K562 (cell line): ENCODE measurements around the gene H3-3A. TPM values are rescaled to one million over a fixed set of nuclear protein-coding genes. Genes with fewer than 3 reads are reported as not detected.

Experiments
- BDP1 ChIP-seq: IDR thresholded peaks from 3 replicates; pipeline ENCODE4 v1.6.1; 2011; ENCODE audit not compliant: insufficient read length, insufficient read depth
- CCAR2 ChIP-seq: fragments of 200-400 bp; formaldehyde crosslinking; IDR thresholded peaks from 2 replicates; pipeline ENCODE4 v1.6.1; 2017; ENCODE audit warnings: mild to moderate bottlenecking, low read depth, low read length
- CREB1 ChIP-seq, 2 experiments: sonication (generic) in 1 of 2; formaldehyde crosslinking in 1 of 2; IDR thresholded peaks; 2 replicates each; pipeline versions ENCODE4 v1.6.1 to v1.8.0; 2012 to 2022; ENCODE audit warnings: inconsistent platforms in 1 of 2, mild to moderate bottlenecking in 1 of 2, missing genetic modification reagents in 1 of 2, moderate library complexity in 1 of 2
- DIDO1 ChIP-seq: fragments of 450-650 bp; IDR thresholded peaks from 2 replicates; pipeline ENCODE4 v1.6.1; 2016; ENCODE audit warnings: low read depth, missing biosample characterization, missing genetic modification characterization
- FOXP1 ChIP-seq: sonication (generic); formaldehyde crosslinking; IDR thresholded peaks from 2 replicates; pipeline ENCODE4 v1.8.0; 2022; ENCODE audit warnings: mild to moderate bottlenecking, missing genetic modification reagents
- GTF2F1 ChIP-seq: IDR thresholded peaks from 2 replicates; pipeline ENCODE4 v1.6.1; 2011; ENCODE audit warnings: low read depth, low read length, improper control_type of control experiment
- HINFP ChIP-seq: fragments of 450-650 bp; conservative IDR thresholded peaks from 2 replicates; pipeline ENCODE4 v1.6.1; 2016; ENCODE audit warnings: missing genetic modification characterization, low read depth, mild to moderate bottlenecking, control low read depth, missing compliant biosample characterization
- MBD1 ChIP-seq: fragments of 250-450 bp; sonication (Bioruptor Pico); IDR thresholded peaks from 2 replicates; pipeline ENCODE4 v1.8.0; 2022; ENCODE audit warnings: inconsistent platforms
- MNT ChIP-seq, 2 experiments: fragments of 450-650 bp; conservative IDR thresholded peaks; 2 replicates each; pipeline ENCODE4 v1.6.1; 2017; ENCODE audit warnings: mild to moderate bottlenecking in 2 of 2, moderate library complexity in 2 of 2
- PHF20 ChIP-seq: fragments of 450-650 bp; IDR thresholded peaks from 2 replicates; pipeline ENCODE4 v1.6.1; 2018; ENCODE audit not compliant: partially characterized antibody
- PYGO2 ChIP-seq: fragments of 450-650 bp; IDR thresholded peaks from 2 replicates; pipeline ENCODE4 v1.6.1; 2016; ENCODE audit warnings: mild to moderate bottlenecking, missing genetic modification characterization, moderate library complexity, missing compliant biosample characterization
- TRIM24 ChIP-seq, 2 experiments: fragments of 450-650 bp; IDR thresholded peaks; 2 replicates each; pipeline ENCODE4 v1.6.1; 2016
- ZNF12 ChIP-seq: sonication (generic); formaldehyde crosslinking; IDR thresholded peaks from 2 replicates; pipeline ENCODE4 v1.4.0; 2020; ENCODE audit warnings: mild to moderate bottlenecking, missing genetic modification reagents
- ZNF639 ChIP-seq, 2 experiments: fragments of 200-800 bp in 1 of 2; sonication (Bioruptor generic) in 1 of 2; sonication (generic) in 1 of 2; formaldehyde crosslinking in 1 of 2; IDR thresholded peaks in 1 of 2; conservative IDR thresholded peaks in 1 of 2; 2 replicates each; pipeline versions ENCODE4 v1.5.0 to v1.6.1; 2016 to 2020; ENCODE audit warnings: missing compliant biosample characterization in 1 of 2, missing genetic modification characterization in 1 of 2, missing genetic modification reagents in 1 of 2
- ZNF695 ChIP-seq: fragments of 450-650 bp; formaldehyde crosslinking; IDR thresholded peaks from 2 replicates; pipeline ENCODE4 v1.4.0; 2020; ENCODE audit warnings: mild to moderate bottlenecking, moderate library complexity
- polyA plus RNA-seq, 8 experiments: library from polyadenylated mRNA; depleted of rRNA in 4 of 8; stranded (reverse) in 5 of 8; unstranded in 3 of 8; fragments of >200 nt; fragmentation: Nextera tagmentation in 2 of 8; fragmentation: Illumina TruSeq in 1 of 8; extraction: Ambion mirVana in 2 of 8; extraction: Trizol in 1 of 8; gene quantifications; 2 replicates each; pipeline versions ENCODE4 v1.2.1 to v1.2.3, GENCODE V29; 2011 to 2014; ENCODE audit warnings: inconsistent platforms in 1 of 8, missing spikeins in 1 of 8
- total RNA-seq, 7 experiments: library from RNA; depleted of rRNA in 6 of 7; stranded (reverse); fragments of >200 nt in 6 of 7; fragmentation: Illumina TruSeq in 2 of 7; extraction: Trizol in 2 of 7; gene quantifications; 2 replicates each; pipeline versions ENCODE4 v1.2.1 to v1.2.3, GENCODE V29; 2011 to 2021; ENCODE audit warnings: low replicate concordance in 1 of 7
- TF ChIP-seq, protein P1 (sequence below), 3 experiments: fragments of 200-800 bp in 1 of 3; fragments of 250-450 bp in 1 of 3; fragments of 450-650 bp in 1 of 3; sonication (Bioruptor Pico) in 1 of 3; sonication (Bioruptor generic) in 1 of 3; formaldehyde crosslinking in 1 of 3; IDR thresholded peaks; 2 replicates each; pipeline versions ENCODE4 v1.6.1 to v1.8.0; 2016 to 2022; ENCODE audit warnings: mild to moderate bottlenecking in 2 of 3, missing genetic modification characterization in 2 of 3, missing compliant biosample characterization in 1 of 3, moderate library complexity in 1 of 3

Gene H3-3A
- total and polyA plus RNA-seq, 9 of the 15 experiments (the other 6 are each of a cell fraction or from before 2014, with no cell fraction given): 426 to 1,083 (median 591) TPM

GRCh38 chr1:226063977-226064815, 1.7 kb downstream of the H3-3A start (continued):
- TF ChIP-seq MNT (conservative IDR thresholded peaks at IDR 0.05) (peak in 1 of 2 experiments; percentile 58; a peak in 3 of 4 replicates), PYGO2 (0 out of 2 replicates have a peak, but pooled peaks have one; percentile 3), MBD1 (CRISPR knock-in tag) (no peak), DIDO1 (tag) (no peak), BDP1 (no peak), HINFP (no peak), FOXP1 (no peak), CCAR2 (no peak), TRIM24 (IDR thresholded peaks at IDR 0.05) (no peak), CREB1 (IDR thresholded peaks at IDR 0.05) (no peak), CREB1 (CRISPR knock-in tag; IDR thresholded peaks at IDR 0.05) (no peak), ZNF639 (CRISPR knock-in tag; conservative IDR thresholded peaks at IDR 0.05 in 1 of 2, IDR thresholded peaks at IDR 0.05 in 1 of 2) (no peak), ZNF12 (CRISPR knock-in tag) (no peak), PHF20 (no peak), GTF2F1 (no peak), ZNF695 (CRISPR knock-in tag) (no peak)
- TF ChIP-seq, protein P1, sequence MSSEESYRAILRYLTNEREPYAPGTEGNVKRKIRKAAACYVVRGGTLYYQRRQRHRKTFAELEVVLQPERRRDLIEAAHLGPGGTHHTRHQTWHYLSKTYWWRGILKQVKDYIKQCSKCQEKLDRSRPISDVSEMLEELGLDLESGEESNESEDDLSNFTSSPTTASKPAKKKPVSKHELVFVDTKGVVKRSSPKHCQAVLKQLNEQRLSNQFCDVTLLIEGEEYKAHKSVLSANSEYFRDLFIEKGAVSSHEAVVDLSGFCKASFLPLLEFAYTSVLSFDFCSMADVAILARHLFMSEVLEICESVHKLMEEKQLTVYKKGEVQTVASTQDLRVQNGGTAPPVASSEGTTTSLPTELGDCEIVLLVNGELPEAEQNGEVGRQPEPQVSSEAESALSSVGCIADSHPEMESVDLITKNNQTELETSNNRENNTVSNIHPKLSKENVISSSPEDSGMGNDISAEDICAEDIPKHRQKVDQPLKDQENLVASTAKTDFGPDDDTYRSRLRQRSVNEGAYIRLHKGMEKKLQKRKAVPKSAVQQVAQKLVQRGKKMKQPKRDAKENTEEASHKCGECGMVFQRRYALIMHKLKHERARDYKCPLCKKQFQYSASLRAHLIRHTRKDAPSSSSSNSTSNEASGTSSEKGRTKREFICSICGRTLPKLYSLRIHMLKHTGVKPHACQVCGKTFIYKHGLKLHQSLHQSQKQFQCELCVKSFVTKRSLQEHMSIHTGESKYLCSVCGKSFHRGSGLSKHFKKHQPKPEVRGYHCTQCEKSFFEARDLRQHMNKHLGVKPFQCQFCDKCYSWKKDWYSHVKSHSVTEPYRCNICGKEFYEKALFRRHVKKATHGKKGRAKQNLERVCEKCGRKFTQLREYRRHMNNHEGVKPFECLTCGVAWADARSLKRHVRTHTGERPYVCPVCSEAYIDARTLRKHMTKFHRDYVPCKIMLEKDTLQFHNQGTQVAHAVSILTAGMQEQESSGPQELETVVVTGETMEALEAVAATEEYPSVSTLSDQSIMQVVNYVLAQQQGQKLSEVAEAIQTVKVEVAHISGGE (CRISPR knock-in tag; IDR thresholded peaks at IDR 0.05): no peak
